Measurements from ENCODE around the gene FRMD8. TPM values are rescaled to one million over a fixed set of nuclear protein-coding genes. Genes with fewer than 3 reads are reported as not detected.

FRMD8 gene
- total and polyA plus RNA-seq, 9 of the 15 experiments (the other 6 are each of a cell fraction or from before 2014, with no cell fraction given), result 4.5 to 54.5 (median 15.8) TPM

DNA sequence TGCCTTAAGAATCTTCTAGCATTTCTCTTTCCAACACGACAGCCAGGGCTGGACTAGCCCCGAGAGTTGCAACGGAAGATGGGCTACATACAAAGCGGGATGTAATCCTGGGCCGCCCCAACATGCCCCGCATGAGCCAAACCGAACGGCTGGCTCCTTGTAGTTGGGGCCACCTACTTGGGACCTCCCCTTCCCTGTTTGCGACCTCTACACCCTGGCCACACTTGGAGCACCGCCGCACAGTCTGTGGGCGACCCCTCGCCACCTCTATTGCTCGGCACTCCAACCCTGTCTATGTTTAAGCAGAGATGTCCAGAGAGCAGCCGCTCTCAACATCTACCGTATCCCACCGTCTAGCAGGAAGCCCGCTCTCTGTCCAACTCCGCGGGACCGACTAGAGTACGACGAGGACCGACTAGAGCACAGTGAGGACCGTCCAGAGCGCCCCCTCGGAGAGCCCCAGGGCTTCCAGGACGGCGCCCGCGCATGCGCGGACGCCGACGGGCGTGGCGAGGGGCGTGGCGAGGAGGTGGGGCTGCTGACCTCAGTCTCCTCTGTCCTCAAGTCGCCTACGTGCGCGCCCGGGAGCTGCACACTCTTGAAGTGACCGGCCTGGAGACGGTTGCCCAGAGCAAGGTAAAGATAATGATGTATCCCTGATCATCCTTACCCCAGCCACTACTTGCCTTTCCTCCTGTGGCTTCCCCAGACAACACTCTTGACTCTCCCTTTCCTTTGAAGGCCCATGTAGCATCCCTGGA is 68.4 kb downstream of the FRMD8 start (continued):
- TF ChIP-seq, protein P1, sequence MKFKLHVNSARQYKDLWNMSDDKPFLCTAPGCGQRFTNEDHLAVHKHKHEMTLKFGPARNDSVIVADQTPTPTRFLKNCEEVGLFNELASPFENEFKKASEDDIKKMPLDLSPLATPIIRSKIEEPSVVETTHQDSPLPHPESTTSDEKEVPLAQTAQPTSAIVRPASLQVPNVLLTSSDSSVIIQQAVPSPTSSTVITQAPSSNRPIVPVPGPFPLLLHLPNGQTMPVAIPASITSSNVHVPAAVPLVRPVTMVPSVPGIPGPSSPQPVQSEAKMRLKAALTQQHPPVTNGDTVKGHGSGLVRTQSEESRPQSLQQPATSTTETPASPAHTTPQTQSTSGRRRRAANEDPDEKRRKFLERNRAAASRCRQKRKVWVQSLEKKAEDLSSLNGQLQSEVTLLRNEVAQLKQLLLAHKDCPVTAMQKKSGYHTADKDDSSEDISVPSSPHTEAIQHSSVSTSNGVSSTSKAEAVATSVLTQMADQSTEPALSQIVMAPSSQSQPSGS (CRISPR knock-in tag; IDR thresholded peaks at IDR 0.05), result no peak
- TF ChIP-seq TCFL5 (CRISPR knock-in tag; conservative IDR thresholded peaks at IDR 0.05), result no peak
- TF ChIP-seq HDAC2 (IDR thresholded peaks at IDR 0.05), result no peak; the same call in 1 of the 2 replicates
- TF ChIP-seq SAFB2 (IDR thresholded peaks at IDR 0.05; ENCODE audit: borderline replicate concordance, low read depth, low read length, severe bottlenecking), result no peak
- TF ChIP-seq MAZ (CRISPR knock-in tag; conservative IDR thresholded peaks at IDR 0.05 in 1 of 2, IDR thresholded peaks at IDR 0.05 in 1 of 2), result peak; percentile 54 to 70
- TF ChIP-seq, protein P2, sequence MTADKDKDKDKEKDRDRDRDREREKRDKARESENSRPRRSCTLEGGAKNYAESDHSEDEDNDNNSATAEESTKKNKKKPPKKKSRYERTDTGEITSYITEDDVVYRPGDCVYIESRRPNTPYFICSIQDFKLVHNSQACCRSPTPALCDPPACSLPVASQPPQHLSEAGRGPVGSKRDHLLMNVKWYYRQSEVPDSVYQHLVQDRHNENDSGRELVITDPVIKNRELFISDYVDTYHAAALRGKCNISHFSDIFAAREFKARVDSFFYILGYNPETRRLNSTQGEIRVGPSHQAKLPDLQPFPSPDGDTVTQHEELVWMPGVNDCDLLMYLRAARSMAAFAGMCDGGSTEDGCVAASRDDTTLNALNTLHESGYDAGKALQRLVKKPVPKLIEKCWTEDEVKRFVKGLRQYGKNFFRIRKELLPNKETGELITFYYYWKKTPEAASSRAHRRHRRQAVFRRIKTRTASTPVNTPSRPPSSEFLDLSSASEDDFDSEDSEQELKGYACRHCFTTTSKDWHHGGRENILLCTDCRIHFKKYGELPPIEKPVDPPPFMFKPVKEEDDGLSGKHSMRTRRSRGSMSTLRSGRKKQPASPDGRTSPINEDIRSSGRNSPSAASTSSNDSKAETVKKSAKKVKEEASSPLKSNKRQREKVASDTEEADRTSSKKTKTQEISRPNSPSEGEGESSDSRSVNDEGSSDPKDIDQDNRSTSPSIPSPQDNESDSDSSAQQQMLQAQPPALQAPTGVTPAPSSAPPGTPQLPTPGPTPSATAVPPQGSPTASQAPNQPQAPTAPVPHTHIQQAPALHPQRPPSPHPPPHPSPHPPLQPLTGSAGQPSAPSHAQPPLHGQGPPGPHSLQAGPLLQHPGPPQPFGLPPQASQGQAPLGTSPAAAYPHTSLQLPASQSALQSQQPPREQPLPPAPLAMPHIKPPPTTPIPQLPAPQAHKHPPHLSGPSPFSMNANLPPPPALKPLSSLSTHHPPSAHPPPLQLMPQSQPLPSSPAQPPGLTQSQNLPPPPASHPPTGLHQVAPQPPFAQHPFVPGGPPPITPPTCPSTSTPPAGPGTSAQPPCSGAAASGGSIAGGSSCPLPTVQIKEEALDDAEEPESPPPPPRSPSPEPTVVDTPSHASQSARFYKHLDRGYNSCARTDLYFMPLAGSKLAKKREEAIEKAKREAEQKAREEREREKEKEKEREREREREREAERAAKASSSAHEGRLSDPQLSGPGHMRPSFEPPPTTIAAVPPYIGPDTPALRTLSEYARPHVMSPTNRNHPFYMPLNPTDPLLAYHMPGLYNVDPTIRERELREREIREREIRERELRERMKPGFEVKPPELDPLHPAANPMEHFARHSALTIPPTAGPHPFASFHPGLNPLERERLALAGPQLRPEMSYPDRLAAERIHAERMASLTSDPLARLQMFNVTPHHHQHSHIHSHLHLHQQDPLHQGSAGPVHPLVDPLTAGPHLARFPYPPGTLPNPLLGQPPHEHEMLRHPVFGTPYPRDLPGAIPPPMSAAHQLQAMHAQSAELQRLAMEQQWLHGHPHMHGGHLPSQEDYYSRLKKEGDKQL (CRISPR knock-in tag; IDR thresholded peaks at IDR 0.05; ENCODE audit: borderline replicate concordance), result no peak
- peak; percentile 86 for TF ChIP-seq ZNF263 (CRISPR knock-in tag; IDR thresholded peaks at IDR 0.05; ENCODE audit: borderline replicate concordance)
- TF ChIP-seq, protein P3, sequence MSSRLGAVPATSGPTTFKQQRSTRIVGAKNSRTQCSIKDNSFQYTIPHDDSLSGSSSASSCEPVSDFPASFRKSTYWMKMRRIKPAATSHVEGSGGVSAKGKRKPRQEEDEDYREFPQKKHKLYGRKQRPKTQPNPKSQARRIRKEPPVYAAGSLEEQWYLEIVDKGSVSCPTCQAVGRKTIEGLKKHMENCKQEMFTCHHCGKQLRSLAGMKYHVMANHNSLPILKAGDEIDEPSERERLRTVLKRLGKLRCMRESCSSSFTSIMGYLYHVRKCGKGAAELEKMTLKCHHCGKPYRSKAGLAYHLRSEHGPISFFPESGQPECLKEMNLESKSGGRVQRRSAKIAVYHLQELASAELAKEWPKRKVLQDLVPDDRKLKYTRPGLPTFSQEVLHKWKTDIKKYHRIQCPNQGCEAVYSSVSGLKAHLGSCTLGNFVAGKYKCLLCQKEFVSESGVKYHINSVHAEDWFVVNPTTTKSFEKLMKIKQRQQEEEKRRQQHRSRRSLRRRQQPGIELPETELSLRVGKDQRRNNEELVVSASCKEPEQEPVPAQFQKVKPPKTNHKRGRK (tag; IDR thresholded peaks at IDR 0.05), result no peak
- no peak for TF ChIP-seq ZNF232 (CRISPR knock-in tag; IDR thresholded peaks at IDR 0.05)
- TF ChIP-seq, protein P4, sequence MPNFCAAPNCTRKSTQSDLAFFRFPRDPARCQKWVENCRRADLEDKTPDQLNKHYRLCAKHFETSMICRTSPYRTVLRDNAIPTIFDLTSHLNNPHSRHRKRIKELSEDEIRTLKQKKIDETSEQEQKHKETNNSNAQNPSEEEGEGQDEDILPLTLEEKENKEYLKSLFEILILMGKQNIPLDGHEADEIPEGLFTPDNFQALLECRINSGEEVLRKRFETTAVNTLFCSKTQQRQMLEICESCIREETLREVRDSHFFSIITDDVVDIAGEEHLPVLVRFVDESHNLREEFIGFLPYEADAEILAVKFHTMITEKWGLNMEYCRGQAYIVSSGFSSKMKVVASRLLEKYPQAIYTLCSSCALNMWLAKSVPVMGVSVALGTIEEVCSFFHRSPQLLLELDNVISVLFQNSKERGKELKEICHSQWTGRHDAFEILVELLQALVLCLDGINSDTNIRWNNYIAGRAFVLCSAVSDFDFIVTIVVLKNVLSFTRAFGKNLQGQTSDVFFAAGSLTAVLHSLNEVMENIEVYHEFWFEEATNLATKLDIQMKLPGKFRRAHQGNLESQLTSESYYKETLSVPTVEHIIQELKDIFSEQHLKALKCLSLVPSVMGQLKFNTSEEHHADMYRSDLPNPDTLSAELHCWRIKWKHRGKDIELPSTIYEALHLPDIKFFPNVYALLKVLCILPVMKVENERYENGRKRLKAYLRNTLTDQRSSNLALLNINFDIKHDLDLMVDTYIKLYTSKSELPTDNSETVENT (CRISPR knock-in tag; IDR thresholded peaks at IDR 0.05), result peak; percentile 54
- peak; percentile 60 for TF ChIP-seq GABPB1 (CRISPR knock-in tag; IDR thresholded peaks at IDR 0.05)
- no peak for TF ChIP-seq ZNF551 (CRISPR knock-in tag; IDR thresholded peaks at IDR 0.05)
- TF ChIP-seq FOSL1 (tag; conservative IDR thresholded peaks at IDR 0.05), result no peak
- peak; percentile 44 for TF ChIP-seq PML (IDR thresholded peaks at IDR 0.05; ENCODE audit: low read length)
- TF ChIP-seq STAG1 (CRISPR knock-in tag; IDR thresholded peaks at IDR 0.05; ENCODE audit: borderline replicate concordance), result no peak

Data from K562 (cell line).